ENCODE measurements around the gene C11orf54. TPM values are rescaled to one million over a fixed set of nuclear protein-coding genes. Genes with fewer than 3 reads are reported as not detected.

C11orf54 gene
- total RNA-seq, 1 donor from 2014 or later = 27.5 TPM

- Mint-ChIP-seq H3K4me1 (no peaks in the 10 kb centered on the region), H3K4me3 (no peak overlapping the region), H3K27ac (ENCODE audit: unreplicated experiment) (no peak overlapping the region), H3K36me3 (ENCODE audit: low read depth) (no peaks in the 10 kb centered on the region), H3K27me3 (ENCODE audit: low read depth) (no peaks in the 10 kb centered on the region), H3K9me3 (no peaks in the 10 kb centered on the region)
- no peak for TF ChIP-seq CTCF (conservative IDR thresholded peaks at IDR 0.05)
- DNase-seq (ENCODE audit: low read depth, low spot score) = no peak
These were observed 25.0 kb downstream of the C11orf54 start for GRCh38 chr11:93766504-93766903.

- Mint-ChIP-seq H3K9me3 (no peaks in the 10 kb centered on the region), H3K4me3 (no peak overlapping the region), H3K4me1 (no peaks in the 10 kb centered on the region), H3K27me3 (ENCODE audit: low read depth) (no peaks in the 10 kb centered on the region), H3K36me3 (ENCODE audit: low read depth) (no peaks in the 10 kb centered on the region), H3K27ac (ENCODE audit: unreplicated experiment) (no peak overlapping the region)
- no peak for TF ChIP-seq CTCF (conservative IDR thresholded peaks at IDR 0.05)
- DNase-seq (ENCODE audit: low read depth, low spot score) = no peak
These were observed 25.5 kb downstream of the C11orf54 start for GRCh38 chr11:93767018-93767417.

- no peak overlapping the region for H3K4me3 Mint-ChIP-seq
- H3K4me1 Mint-ChIP-seq = peaks cover 2% of the 10 kb centered on the region
- no peak for TF ChIP-seq CTCF (conservative IDR thresholded peaks at IDR 0.05)
- no peaks in the 10 kb centered on the region for H3K9me3 Mint-ChIP-seq
- H3K36me3 Mint-ChIP-seq (ENCODE audit: low read depth) = no peaks in the 10 kb centered on the region
- DNase-seq (ENCODE audit: low read depth, low spot score) = no peak
- no peaks in the 10 kb centered on the region for H3K27me3 Mint-ChIP-seq (ENCODE audit: low read depth)
- H3K27ac Mint-ChIP-seq (ENCODE audit: unreplicated experiment) = no peak overlapping the region
These were observed 28.7 kb downstream of the C11orf54 start for GRCh38 chr11:93770160-93770559.

- Mint-ChIP-seq H3K9me3 (no peaks in the 10 kb centered on the region), H3K27ac (ENCODE audit: unreplicated experiment) (no peak overlapping the region), H3K4me1 (peaks cover 3% of the 10 kb centered on the region), H3K27me3 (ENCODE audit: low read depth) (no peaks in the 10 kb centered on the region), H3K4me3 (no peak overlapping the region), H3K36me3 (ENCODE audit: low read depth) (peaks cover 2% of the 10 kb centered on the region)
- no peak for DNase-seq (ENCODE audit: low read depth, low spot score)
- no peak for TF ChIP-seq CTCF (conservative IDR thresholded peaks at IDR 0.05)
These were observed 30.7 kb downstream of the C11orf54 start for GRCh38 chr11:93772123-93772522.

- peaks cover 3% of the 10 kb centered on the region for H3K4me1 Mint-ChIP-seq
- no peak overlapping the region for H3K27ac Mint-ChIP-seq (ENCODE audit: unreplicated experiment)
- no peaks in the 10 kb centered on the region for H3K9me3 Mint-ChIP-seq
- H3K4me3 Mint-ChIP-seq = no peak overlapping the region
- DNase-seq (ENCODE audit: low read depth, low spot score) = no peak
- TF ChIP-seq CTCF (conservative IDR thresholded peaks at IDR 0.05) = no peak
- peaks cover 5% of the 10 kb centered on the region for H3K36me3 Mint-ChIP-seq (ENCODE audit: low read depth)
- no peaks in the 10 kb centered on the region for H3K27me3 Mint-ChIP-seq (ENCODE audit: low read depth)
These were observed 31.6 kb downstream of the C11orf54 start for GRCh38 chr11:93773045-93773477.

All from neural crest cell (in vitro differentiated cells).